GM21737 (cell line): ENCODE results near the gene SIK1.

Experiments used
- ATAC-seq: cut with Tn5 transposase; IDR thresholded peaks from one replicate; pipeline ENCODE4 v1.9.1; 2021; ENCODE audit warnings: mild to moderate bottlenecking, moderate library complexity; ENCODE audit not compliant: unreplicated experiment

Gene SIK1

DNA sequence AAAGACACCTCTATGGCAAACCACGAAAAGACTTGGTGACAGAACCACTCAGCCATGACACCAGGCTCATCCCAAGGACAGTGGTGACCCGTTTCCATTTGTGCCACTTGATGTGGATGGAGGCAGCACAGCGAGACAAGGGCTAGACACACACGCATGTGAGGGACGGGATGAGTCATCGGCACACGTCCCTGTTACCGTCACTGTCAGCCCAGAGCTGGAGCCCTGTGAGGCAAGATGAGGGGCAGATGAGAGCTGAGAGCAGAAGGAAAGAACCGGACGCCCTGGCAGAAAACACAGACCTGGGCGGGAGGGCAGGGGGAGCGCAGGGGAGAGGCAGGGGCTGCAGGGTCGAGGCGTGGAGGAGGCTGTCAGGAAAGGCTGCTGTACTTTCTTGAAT, 57.8 kb downstream of the SIK1 start:
- ATAC-seq: no peak

DNA sequence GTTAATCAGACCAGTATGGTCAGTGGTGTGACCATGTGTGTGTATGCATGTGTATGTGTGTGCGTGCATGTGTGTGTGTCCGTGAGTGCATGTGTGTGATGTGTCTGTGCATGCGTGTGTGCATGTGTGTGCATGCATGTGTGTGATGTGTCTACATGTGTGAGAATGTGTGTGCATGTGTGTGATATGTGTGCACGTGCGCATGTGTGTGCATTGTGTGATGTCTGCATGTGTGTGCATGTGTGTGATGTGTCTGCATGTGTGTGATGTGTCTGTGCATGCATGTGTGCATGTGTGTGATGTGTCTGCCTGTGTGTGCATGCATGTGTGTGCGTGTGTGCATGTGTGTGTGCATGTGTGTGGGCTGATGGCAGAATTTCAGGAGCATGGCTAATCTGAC, 58.2 kb downstream of the SIK1 start:
- no peak for ATAC-seq

DNA sequence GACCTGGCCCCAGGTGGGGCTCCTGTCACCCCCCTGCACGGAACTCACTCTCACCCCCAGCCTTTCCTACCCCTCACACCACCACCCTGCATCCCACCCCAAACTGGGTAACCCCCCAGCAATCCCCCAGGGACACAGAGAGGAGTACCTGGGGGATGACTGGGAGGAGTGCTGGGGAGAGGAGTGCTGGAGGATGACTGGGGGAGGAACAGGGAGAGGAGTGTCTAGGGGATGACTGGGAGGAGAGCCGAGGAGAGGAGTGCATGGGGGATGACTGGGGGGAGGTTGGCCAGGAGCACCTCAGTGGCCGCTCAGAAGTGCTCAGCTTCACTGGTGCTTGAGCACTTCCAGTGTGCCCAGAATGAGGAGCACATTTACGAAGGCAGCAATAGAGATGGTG, 59.1 kb downstream of the SIK1 start:
- ATAC-seq: no peak

DNA sequence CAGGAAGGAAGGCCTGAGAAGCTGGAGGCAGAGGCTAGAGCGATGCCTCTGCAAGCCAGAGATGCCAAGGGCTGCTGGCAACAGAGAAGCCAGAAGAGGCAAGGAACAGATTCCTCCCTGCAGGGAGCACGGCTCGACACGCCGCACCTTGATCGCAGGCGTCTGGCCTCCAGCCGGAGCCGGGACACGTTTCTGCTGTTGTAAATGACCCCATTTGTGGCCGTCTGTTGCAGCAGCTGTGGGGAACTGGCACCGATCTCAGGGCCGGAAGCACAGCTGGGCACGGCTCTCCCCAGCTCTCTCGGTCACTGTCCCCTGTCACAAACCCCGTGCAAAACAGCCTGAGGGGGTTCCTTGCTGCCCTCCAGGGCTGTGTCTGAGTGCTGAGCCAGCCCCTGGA, 59.6 kb downstream of the SIK1 start:
- no peak for ATAC-seq

DNA sequence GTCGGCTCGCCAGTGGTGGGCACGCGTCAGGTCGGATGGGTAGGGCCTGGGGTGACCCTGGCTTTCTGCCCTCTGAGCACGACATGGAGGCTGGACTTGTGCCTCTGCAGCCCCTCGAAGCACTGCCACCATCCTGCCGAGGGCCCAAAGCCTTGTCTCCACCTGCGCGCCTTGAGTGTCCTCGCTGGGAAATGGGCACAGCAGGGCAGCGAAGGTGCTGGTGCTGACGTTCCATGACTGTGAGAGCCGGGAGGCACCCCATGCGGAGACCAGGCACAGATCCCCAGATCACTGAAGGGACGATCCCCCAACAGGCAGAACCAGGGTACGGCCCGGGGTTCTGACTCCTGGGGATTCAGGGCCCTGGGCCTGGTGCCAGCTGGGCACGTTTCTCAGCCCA, 60.3 kb downstream of the SIK1 start:
- no peak for ATAC-seq

DNA sequence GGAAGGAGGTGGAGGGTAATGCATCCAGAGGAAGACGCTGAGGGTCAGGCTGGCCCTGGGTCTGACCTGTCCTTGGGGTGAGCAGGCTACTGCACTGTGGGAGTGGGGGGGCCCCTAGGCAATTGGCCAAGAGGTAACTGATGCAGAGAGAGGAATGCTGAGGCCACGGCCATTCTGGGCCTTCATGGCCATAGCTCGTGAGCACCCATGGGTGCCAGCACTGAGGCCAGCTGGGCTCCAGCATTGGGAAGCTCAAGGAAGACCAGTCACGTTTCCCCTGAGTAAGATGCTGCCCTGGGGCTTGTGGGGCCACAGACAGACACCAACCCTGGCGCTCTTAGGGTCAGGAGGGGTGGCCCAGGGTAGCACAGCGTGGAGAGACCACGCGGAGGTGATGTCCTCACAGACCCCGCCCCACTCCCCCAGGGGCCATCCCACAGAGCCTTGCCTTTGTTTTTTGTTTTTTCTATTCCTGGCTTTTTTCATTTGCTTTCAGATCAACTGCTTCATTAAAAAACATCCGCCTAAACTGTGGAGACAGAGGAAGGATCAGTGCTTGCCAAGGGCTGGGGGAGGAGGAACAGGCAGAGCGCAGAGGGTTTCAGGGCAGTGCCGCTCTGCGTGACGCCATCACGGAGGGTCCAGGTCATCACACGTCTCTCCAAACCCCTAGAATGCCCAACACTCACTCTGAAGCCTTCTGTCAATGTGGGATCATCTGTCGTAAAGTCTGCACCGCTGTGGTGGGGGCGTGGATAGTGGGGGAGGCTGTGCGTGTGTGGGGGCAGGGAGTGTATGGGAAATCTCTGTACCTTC, 61.1 kb downstream of the SIK1 start:
- no peak for ATAC-seq

DNA sequence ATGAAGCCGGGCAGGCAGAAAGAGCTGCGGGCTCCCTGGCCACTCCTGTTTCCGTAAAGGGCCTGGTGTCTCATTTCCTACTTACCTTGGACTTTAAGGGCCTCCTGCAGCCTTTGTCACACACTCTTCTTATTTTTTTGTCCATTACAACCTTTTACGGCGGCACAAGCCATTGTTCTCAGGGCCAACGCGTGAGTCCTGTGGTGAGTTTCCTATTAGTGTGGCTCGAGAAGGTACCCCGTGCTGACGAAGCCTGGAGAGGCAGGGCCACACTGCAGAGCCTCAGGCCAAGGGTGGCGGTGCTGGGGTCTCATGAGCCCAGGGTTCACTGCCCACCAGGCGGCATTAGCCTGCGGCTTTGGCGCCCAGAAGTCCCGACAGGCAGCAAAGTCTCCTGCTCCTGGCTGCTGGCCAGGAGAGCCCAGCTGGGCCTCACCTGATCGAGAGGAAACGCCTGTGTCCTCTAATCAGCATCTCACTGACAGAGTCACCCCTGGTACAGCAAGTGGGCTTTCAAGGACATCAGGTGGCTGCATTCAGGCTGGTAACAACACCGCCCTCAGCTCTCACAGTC, 62.0 kb downstream of the SIK1 start:
- no peak for ATAC-seq
